DND-41 (cell line): ENCODE results near the gene ZSCAN29.

ENCODE experiments used
- ATAC-seq: fragments of 200-7000 bp; cut with Tn5 transposase; 3 replicates; pipeline ENCODE4 v1.9.1; 2021; ENCODE audit warnings: low read depth; ENCODE audit not compliant: insufficient read depth
- DNase-seq: peaks from one replicate; pipeline ENCODE4 v3.0.0-alpha.2; 2020
- H2AFZ ChIP-seq: 2 replicates; pipeline ENCODE4 v1.6.0; 2012; ENCODE audit warnings: low read depth, low read length
- H3K27ac ChIP-seq: 2 replicates; pipeline ENCODE4 v1.5.1; 2012; ENCODE audit warnings: low read length, inconsistent platforms
- H3K27me3 ChIP-seq: fragments of 200-600 bp; sonication (generic); 2 replicates; pipeline ENCODE4 v1.6.0; 2012; ENCODE audit warnings: low read length, mild to moderate bottlenecking, inconsistent platforms; ENCODE audit not compliant: insufficient read depth, poor library complexity
- H3K36me3 ChIP-seq: 2 replicates; pipeline ENCODE4 v1.5.1; 2012; ENCODE audit warnings: low read length, inconsistent platforms; ENCODE audit not compliant: insufficient read depth
- H3K4me1 ChIP-seq: 2 replicates; pipeline ENCODE4 v1.5.1; 2012; ENCODE audit warnings: mild to moderate bottlenecking, low read length; ENCODE audit not compliant: insufficient read depth
- H3K4me2 ChIP-seq: 2 replicates; pipeline ENCODE4 v1.6.0; 2012; ENCODE audit warnings: mild to moderate bottlenecking, moderate library complexity, low read length, inconsistent platforms; ENCODE audit not compliant: insufficient read depth
- H3K4me3 ChIP-seq, 2 experiments: fragments of 200-600 bp in 1 of 2; shearing (Covaris generic) in 1 of 2; 2 replicates each; pipeline ENCODE4 v1.5.1; 2012 to 2016; ENCODE audit warnings: inconsistent platforms in 2 of 2, low read length in 2 of 2, mild to moderate bottlenecking in 2 of 2, low read depth in 1 of 2, moderate library complexity in 1 of 2
- H3K79me2 ChIP-seq: 2 replicates; pipeline ENCODE4 v1.6.0; 2012; ENCODE audit warnings: low read length, inconsistent platforms; ENCODE audit not compliant: insufficient read depth
- H3K9ac ChIP-seq: 2 replicates; pipeline ENCODE4 v1.6.0; 2012; ENCODE audit warnings: low read depth, mild to moderate bottlenecking, inconsistent platforms, low read length, moderate library complexity
- H3K9me3 ChIP-seq: 2 replicates; pipeline ENCODE4 v1.5.1; 2012; ENCODE audit warnings: low read length, moderate library complexity, mild to moderate bottlenecking, inconsistent platforms; ENCODE audit not compliant: insufficient read depth, severe bottlenecking
- H4K20me1 ChIP-seq: 2 replicates; pipeline ENCODE4 v1.6.0; 2012; ENCODE audit warnings: low read length; ENCODE audit not compliant: insufficient read depth
- CTCF ChIP-seq: IDR thresholded peaks from 2 replicates; pipeline ENCODE4 v1.5.1; 2012; ENCODE audit warnings: borderline replicate concordance, low read length, moderate library complexity, mild to moderate bottlenecking; ENCODE audit not compliant: poor library complexity, severe bottlenecking; ENCODE audit errors: extremely low read depth
- EZH2 ChIP-seq: IDR thresholded peaks from 3 replicates; pipeline ENCODE4 v1.6.1; 2012; ENCODE audit warnings: borderline replicate concordance, low read depth, mild to moderate bottlenecking, moderate library complexity, low read length, inconsistent platforms; ENCODE audit not compliant: severe bottlenecking

ZSCAN29 gene

GRCh38 chr15:43376017-43376705 is 5.3 kb upstream of the ZSCAN29 start:
- ATAC-seq (peak; percentile 73), DNase-seq (peak; percentile 42)
- Histone ChIP-seq H3K9ac (no peak overlapping the region), H3K4me2 (no peak overlapping the region), H3K27me3 (no peaks in the 10 kb centered on the region), H3K4me1 (peaks cover 19% of the 10 kb centered on the region), H3K79me2 (peaks cover 38% of the 10 kb centered on the region), H4K20me1 (peaks cover 4% of the 10 kb centered on the region; the same call in 1 of the 2 replicates), H3K27ac (no peak overlapping the region), H2AFZ (no peak overlapping the region), H3K9me3 (no peaks in the 10 kb centered on the region), H3K4me3 (no peak overlapping the region), H3K36me3 (peaks cover 47% of the 10 kb centered on the region)
- TF ChIP-seq EZH2 (no peak), CTCF (peak; percentile 78)

- Histone ChIP-seq H3K36me3 (peaks cover 27% of the 10 kb centered on the region), H3K27me3 (no peaks in the 10 kb centered on the region), H3K27ac (peak overlapping the region; percentile 81), H2AFZ (peak overlapping the region; percentile 83), H3K4me3 (peak overlapping the region; percentile 93 to 97), H3K4me1 (peaks cover 60% of the 10 kb centered on the region), H3K9me3 (no peaks in the 10 kb centered on the region), H3K4me2 (peak overlapping the region; percentile 99), H4K20me1 (no peaks in the 10 kb centered on the region), H3K79me2 (peaks cover 70% of the 10 kb centered on the region), H3K9ac (peak overlapping the region; percentile 76)
- peak; percentile 32 for ATAC-seq
- no peak for DNase-seq
- no peak for TF ChIP-seq CTCF
Observed at GRCh38 chr15:43370310-43370974, 401 bp downstream of the ZSCAN29 start.

GRCh38 chr15:43361313-43361903 is 9.4 kb downstream of the ZSCAN29 start:
- no peak overlapping the region for H3K4me3 ChIP-seq
- peaks cover 24% of the 10 kb centered on the region for H3K4me1 ChIP-seq
- no peak overlapping the region for H3K27ac ChIP-seq
- H3K36me3 ChIP-seq: peaks cover 74% of the 10 kb centered on the region
- H4K20me1 ChIP-seq: no peaks in the 10 kb centered on the region
- H3K9ac ChIP-seq: no peak overlapping the region
- TF ChIP-seq EZH2 (no peak), CTCF (no peak)
- DNase-seq (no peak), ATAC-seq (no peak)
- peaks cover 7% of the 10 kb centered on the region; the same call in 1 of the 2 replicates for H3K79me2 ChIP-seq
- peaks cover 19% of the 10 kb centered on the region for H3K9me3 ChIP-seq
- H3K4me2 ChIP-seq: no peak overlapping the region
- H3K27me3 ChIP-seq: no peaks in the 10 kb centered on the region
- H2AFZ ChIP-seq: no peak overlapping the region
